ENCODE data around the gene SV2B. TPM values are rescaled to one million over a fixed set of nuclear protein-coding genes. Genes with fewer than 3 reads are reported as not detected.

Gene SV2B
- total RNA-seq, 1 donor from 2014 or later = 1.2 TPM

DNA sequence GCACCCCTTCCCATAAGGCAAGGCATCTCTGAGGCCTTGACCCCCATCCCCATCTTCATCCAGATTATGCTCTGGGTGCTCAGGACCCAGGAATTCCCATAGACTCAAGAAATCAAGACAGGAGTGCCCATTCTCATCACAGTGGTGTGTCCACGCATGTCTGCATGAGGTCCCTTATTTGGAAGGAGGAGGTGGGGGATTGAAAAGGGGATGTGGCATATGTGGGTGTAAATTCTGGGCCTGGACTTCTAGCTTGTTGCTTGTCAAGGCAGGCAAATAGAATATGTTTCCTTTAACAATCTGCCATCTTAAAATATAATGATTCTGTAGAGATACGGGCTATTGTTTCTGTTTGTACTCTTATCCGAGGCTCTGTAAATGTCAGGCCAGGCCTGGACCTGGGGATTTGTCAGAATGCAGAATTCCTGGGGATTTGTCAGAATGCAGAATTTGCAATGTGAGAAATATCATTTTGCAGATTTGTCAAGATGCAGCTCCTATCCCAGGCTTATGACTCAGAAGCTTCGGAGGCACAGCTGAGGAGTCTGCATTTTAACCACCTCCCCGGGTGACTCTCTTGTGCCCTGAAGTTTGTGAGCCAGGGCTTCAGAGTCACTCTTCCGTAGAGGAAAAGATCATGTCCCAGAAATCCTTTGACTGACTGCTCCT, 157.8 kb downstream of the SV2B start:
- TF ChIP-seq, protein P1, sequence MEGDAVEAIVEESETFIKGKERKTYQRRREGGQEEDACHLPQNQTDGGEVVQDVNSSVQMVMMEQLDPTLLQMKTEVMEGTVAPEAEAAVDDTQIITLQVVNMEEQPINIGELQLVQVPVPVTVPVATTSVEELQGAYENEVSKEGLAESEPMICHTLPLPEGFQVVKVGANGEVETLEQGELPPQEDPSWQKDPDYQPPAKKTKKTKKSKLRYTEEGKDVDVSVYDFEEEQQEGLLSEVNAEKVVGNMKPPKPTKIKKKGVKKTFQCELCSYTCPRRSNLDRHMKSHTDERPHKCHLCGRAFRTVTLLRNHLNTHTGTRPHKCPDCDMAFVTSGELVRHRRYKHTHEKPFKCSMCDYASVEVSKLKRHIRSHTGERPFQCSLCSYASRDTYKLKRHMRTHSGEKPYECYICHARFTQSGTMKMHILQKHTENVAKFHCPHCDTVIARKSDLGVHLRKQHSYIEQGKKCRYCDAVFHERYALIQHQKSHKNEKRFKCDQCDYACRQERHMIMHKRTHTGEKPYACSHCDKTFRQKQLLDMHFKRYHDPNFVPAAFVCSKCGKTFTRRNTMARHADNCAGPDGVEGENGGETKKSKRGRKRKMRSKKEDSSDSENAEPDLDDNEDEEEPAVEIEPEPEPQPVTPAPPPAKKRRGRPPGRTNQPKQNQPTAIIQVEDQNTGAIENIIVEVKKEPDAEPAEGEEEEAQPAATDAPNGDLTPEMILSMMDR (IDR thresholded peaks at IDR 0.05) = no peak
- no peak overlapping the region for H3K4me3 ChIP-seq
- no peaks in the 10 kb centered on the region for H3K36me3 ChIP-seq
- no peak overlapping the region for H3K27ac ChIP-seq
- intact Hi-C loops (cut with DNase I) = no loop called here
- no peak for ATAC-seq
- no peaks in the 10 kb centered on the region for H3K9me3 ChIP-seq
- no peak for DNase-seq
- no peaks in the 10 kb centered on the region for H3K4me1 ChIP-seq
- peaks cover 3% of the 10 kb centered on the region for H3K27me3 ChIP-seq (ENCODE audit: low read depth)

DNA sequence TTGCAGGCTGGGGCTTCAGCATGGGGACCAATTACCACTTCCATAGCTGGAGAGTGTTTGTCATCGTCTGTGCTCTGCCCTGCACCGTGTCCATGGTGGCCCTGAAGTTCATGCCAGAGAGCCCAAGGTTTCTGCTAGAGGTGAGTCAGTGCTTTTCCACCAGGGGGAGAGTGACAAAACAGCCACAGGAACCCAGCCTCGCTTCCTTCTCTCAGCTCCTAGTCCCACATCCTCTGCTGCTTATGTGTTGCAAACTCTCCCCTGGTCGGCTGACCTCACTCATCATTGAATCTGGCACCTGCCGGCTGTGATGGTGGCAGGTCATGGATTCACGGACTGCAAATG, 158.3 kb downstream of the SV2B start:
- H3K27me3 ChIP-seq (ENCODE audit: low read depth) = peaks cover 3% of the 10 kb centered on the region
- DNase-seq (no peak), ATAC-seq (no peak)
- H3K27ac ChIP-seq = no peak overlapping the region
- H3K9me3 ChIP-seq = no peaks in the 10 kb centered on the region
- TF ChIP-seq, protein P1 (IDR thresholded peaks at IDR 0.05) = no peak
- H3K4me1 ChIP-seq = no peaks in the 10 kb centered on the region
- H3K4me3 ChIP-seq = no peak overlapping the region
- H3K36me3 ChIP-seq = no peaks in the 10 kb centered on the region
- intact Hi-C loops (cut with DNase I) = no loop called here

- no peak for DNase-seq
- intact Hi-C loops (cut with DNase I) = no loop called here
- H3K36me3 ChIP-seq = no peaks in the 10 kb centered on the region
- H3K27ac ChIP-seq = no peak overlapping the region
- no peak overlapping the region for H3K4me3 ChIP-seq
- H3K4me1 ChIP-seq = peaks cover 4% of the 10 kb centered on the region
- TF ChIP-seq, protein P1 (IDR thresholded peaks at IDR 0.05) = no peak
- H3K27me3 ChIP-seq (ENCODE audit: low read depth) = peaks cover 3% of the 10 kb centered on the region
- ATAC-seq = no peak
- H3K9me3 ChIP-seq = no peaks in the 10 kb centered on the region
Observed at GRCh38 chr15:91259077-91259476, 159.0 kb downstream of the SV2B start.

- Histone ChIP-seq H3K9me3 (no peaks in the 10 kb centered on the region), H3K36me3 (no peaks in the 10 kb centered on the region), H3K27me3 (ENCODE audit: low read depth) (peaks cover 3% of the 10 kb centered on the region), H3K4me1 (peaks cover 7% of the 10 kb centered on the region), H3K27ac (no peak overlapping the region), H3K4me3 (no peak overlapping the region)
- intact Hi-C loops (cut with DNase I) = no loop called here
- DNase-seq = no peak
- TF ChIP-seq, protein P1 (IDR thresholded peaks at IDR 0.05) = no peak
- no peak for ATAC-seq
Observed at GRCh38 chr15:91261345-91261744, 161.3 kb downstream of the SV2B start.

DNA sequence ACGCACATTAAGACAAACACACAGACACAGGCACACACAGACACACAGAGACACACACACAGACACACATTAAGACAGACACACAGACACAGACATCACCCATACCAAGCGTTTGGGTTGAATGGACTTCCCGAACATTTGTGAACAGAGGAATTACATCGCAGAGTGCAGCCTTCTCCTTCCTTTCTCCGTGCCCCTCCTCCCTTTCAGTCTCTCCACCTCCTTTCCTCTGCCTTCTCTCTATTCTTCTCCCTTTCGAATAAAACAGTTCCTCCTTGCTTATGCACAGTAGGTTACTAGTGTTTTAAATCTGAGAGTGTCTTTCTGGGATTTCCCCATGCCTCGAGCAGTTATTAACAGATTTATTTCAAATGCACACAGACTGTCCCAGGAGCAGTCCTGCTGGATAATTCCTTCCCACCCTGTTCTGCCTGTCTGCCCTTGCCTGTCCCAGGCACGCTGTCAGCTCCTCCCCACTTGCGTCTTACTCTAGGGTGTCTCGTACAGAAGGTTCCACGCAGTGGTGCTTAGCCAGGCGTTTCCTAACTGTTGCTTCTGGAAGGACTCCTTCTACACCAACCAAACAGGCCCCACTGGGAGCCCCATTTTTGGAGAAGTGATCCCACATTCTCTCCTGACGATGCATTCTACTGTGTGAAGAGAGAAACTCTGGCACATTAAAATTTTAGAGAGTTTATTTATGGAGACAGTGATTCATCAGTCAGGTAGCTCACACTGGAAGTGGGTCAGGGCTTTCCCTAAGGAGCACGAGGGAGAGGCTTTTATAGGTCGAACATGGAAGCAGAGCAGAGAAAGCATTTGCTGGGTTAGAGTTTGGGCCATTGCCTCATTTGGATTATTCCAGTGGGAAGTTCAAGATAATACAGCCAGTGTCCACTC, 163.8 kb downstream of the SV2B start:
- Histone ChIP-seq H3K36me3 (no peaks in the 10 kb centered on the region), H3K9me3 (no peaks in the 10 kb centered on the region), H3K4me3 (no peak overlapping the region), H3K27me3 (ENCODE audit: low read depth) (peaks cover 3% of the 10 kb centered on the region), H3K4me1 (peaks cover 7% of the 10 kb centered on the region), H3K27ac (no peak overlapping the region)
- TF ChIP-seq, protein P1 (IDR thresholded peaks at IDR 0.05) = no peak
- DNase-seq (no peak), ATAC-seq (peak; percentile 21 to 56)
- intact Hi-C loops (cut with DNase I) = no loop called here

Measured in lower lobe of right lung (tissue), 2 donors.